HEK293T (cell line): ENCODE results near the gene KPNA3.

Experiments
- BHLHE40 ChIP-seq: fragments of 450-650 bp; IDR thresholded peaks from 2 replicates; pipeline ENCODE4 v1.6.1; 2016; ENCODE audit warnings: mild to moderate bottlenecking, moderate library complexity, borderline replicate concordance
- CTBP1 ChIP-seq: fragments of 450-650 bp; IDR thresholded peaks from 2 replicates; pipeline ENCODE4 v1.6.1; 2016; ENCODE audit warnings: borderline replicate concordance
- ELF4 ChIP-seq: fragments of 450-650 bp; IDR thresholded peaks from 2 replicates; pipeline ENCODE4 v1.6.1; 2017; ENCODE audit warnings: antibody characterized with exemption
- FOXA1 ChIP-seq: fragments of 450-650 bp; IDR thresholded peaks from 2 replicates; pipeline ENCODE4 v1.6.1; 2016; ENCODE audit warnings: mild to moderate bottlenecking
- FOXK2 ChIP-seq: fragments of 450-650 bp; IDR thresholded peaks from 2 replicates; pipeline ENCODE4 v1.6.1; 2016; ENCODE audit warnings: mild to moderate bottlenecking
- FOXM1 ChIP-seq: fragments of 450-650 bp; IDR thresholded peaks from 2 replicates; pipeline ENCODE4 v1.6.1; 2017; ENCODE audit warnings: mild to moderate bottlenecking, borderline replicate concordance
- HDGF ChIP-seq: fragments of 450-650 bp; IDR thresholded peaks from 2 replicates; pipeline ENCODE4 v1.6.1; 2017; ENCODE audit warnings: antibody characterized with exemption, borderline replicate concordance
- L3MBTL2 ChIP-seq: fragments of 450-650 bp; conservative IDR thresholded peaks from 2 replicates; pipeline ENCODE4 v1.6.1; 2016; ENCODE audit warnings: mild to moderate bottlenecking
- NFRKB ChIP-seq: fragments of 450-650 bp; IDR thresholded peaks from 2 replicates; pipeline ENCODE4 v1.6.1; 2016; ENCODE audit warnings: mild to moderate bottlenecking, moderate library complexity
- PKNOX1 ChIP-seq: fragments of 450-650 bp; IDR thresholded peaks from 2 replicates; pipeline ENCODE4 v1.6.1; 2016
- SP1 ChIP-seq: fragments of 450-650 bp; IDR thresholded peaks from 2 replicates; pipeline ENCODE4 v1.6.1; 2017
- TARDBP ChIP-seq: fragments of 450-650 bp; IDR thresholded peaks from 2 replicates; pipeline ENCODE4 v1.6.1; 2016
- ZNF384 ChIP-seq: fragments of 450-650 bp; IDR thresholded peaks from 2 replicates; pipeline ENCODE4 v1.6.1; 2016

GRCh38 chr13:49746111-49746510, 46.4 kb downstream of the KPNA3 start:
- TF ChIP-seq ELF4 (no peak), CTBP1 (no peak), PKNOX1 (no peak), SP1 (no peak), BHLHE40 (no peak), FOXA1 (no peak), FOXK2 (no peak), FOXM1 (no peak), NFRKB (no peak), L3MBTL2 (no peak), HDGF (no peak), ZNF384 (no peak), TARDBP (no peak)
